Lung (tissue), 12 donors: ENCODE results near the gene CDHR1. TPM values are rescaled to one million over a fixed set of nuclear protein-coding genes. Genes with fewer than 3 reads are reported as not detected.
"Not testable (repeated sequence)": the region's sequence is repeated elsewhere in the genome, so short reads cannot be mapped to it uniquely, and the experiment has no call there.

Experiments used
- ATAC-seq: fragments of 200-7000 bp; cut with Tn5 transposase; one replicate; pipeline ENCODE4 v1.9.1; 2020; ENCODE audit warnings: moderate number of reproducible peaks; ENCODE audit not compliant: insufficient read depth, low FRiP score
- DNase-seq, 3 donors: peaks; one replicate each; pipeline ENCODE4 v3.0.0-alpha.2; 2013 to 2017
- H3K27ac ChIP-seq, 2 donors: one replicate each; pipeline ENCODE4 v1.5.1; 2013; ENCODE audit warnings: mild to moderate bottlenecking in 2 of 2, moderate library complexity in 2 of 2, control low read depth in 1 of 2, inconsistent platforms in 1 of 2, low read depth in 1 of 2, low read length in 1 of 2
- H3K27me3 ChIP-seq, 3 donors: one replicate each; pipeline ENCODE4 v1.5.1; 2013; ENCODE audit warnings: low read length in 2 of 3; ENCODE audit not compliant: control insufficient read depth in 3 of 3, insufficient read depth in 3 of 3
- H3K36me3 ChIP-seq, 4 donors: one replicate each; pipeline ENCODE4 v1.5.1; 2013; ENCODE audit warnings: low read length in 4 of 4, mild to moderate bottlenecking in 1 of 4, moderate library complexity in 1 of 4; ENCODE audit not compliant: control insufficient read depth in 4 of 4, insufficient read depth in 4 of 4
- H3K4me1 ChIP-seq, 5 donors: one replicate each; pipeline ENCODE4 v1.5.1; 2013; ENCODE audit warnings: low read length in 5 of 5, mild to moderate bottlenecking in 2 of 5, moderate library complexity in 1 of 5; ENCODE audit not compliant: control insufficient read depth in 5 of 5, insufficient read depth in 5 of 5
- H3K4me3 ChIP-seq: one replicate; pipeline ENCODE4 v1.5.1; 2013; ENCODE audit warnings: mild to moderate bottlenecking, control low read depth, moderate library complexity
- H3K9ac ChIP-seq, 2 donors: one replicate each; pipeline ENCODE4 v1.5.1; 2013; ENCODE audit warnings: low read length in 2 of 2, control low read depth in 1 of 2; ENCODE audit not compliant: insufficient read depth in 1 of 2
- H3K9me3 ChIP-seq, 4 donors: one replicate each; pipeline ENCODE4 v1.5.1; 2013; ENCODE audit warnings: low read length in 3 of 4, mild to moderate bottlenecking in 1 of 4, moderate library complexity in 1 of 4; ENCODE audit not compliant: control insufficient read depth in 4 of 4, insufficient read depth in 3 of 4
- WGBS, 2 donors: extraction: QIAGEN DNeasy Blood & Tissue Kit; methylation state at CpG; one replicate each; pipeline ENCODE4 v1.1.7; 2013; 5-methylcytosine and 5-hydroxymethylcytosine counted together
- polyA plus RNA-seq, 2 donors: library from polyadenylated mRNA; stranded (reverse); fragments of 200-250 nt; gene quantifications; one replicate each; pipeline ENCODE4 v1.2.1, GENCODE V29; 2013
- total RNA-seq, 2 donors: library from RNA; depleted of rRNA in 1 of 2; stranded (reverse); fragments of >200 nt in 1 of 2; gene quantifications; one replicate each; pipeline ENCODE4 v1.2.1, GENCODE V29; 2014 to 2021
- TF ChIP-seq, protein P1 (sequence below): IDR thresholded peaks from 2 replicates; pipeline ENCODE4 v1.5.1; 2012; ENCODE audit warnings: mild to moderate bottlenecking; ENCODE audit errors: control extremely low read depth, extremely low read depth
- donor health status: control.
- donor health status: control.
- donor health status: Bipolar disorder and iron deficiency.
- donor health status: healthy.
- donor health status: DM: yes; HTN: yes; CAD: no.

CDHR1 gene
- total and polyA plus RNA-seq, 4 donors = 0.10 to 0.49 (median 0.32) TPM

- WGBS, 2 donors = 95 to 96% methylated on average over 3 of the region's 3 CpGs
- no peak overlapping the region for H3K4me3 ChIP-seq
- TF ChIP-seq, protein P1, sequence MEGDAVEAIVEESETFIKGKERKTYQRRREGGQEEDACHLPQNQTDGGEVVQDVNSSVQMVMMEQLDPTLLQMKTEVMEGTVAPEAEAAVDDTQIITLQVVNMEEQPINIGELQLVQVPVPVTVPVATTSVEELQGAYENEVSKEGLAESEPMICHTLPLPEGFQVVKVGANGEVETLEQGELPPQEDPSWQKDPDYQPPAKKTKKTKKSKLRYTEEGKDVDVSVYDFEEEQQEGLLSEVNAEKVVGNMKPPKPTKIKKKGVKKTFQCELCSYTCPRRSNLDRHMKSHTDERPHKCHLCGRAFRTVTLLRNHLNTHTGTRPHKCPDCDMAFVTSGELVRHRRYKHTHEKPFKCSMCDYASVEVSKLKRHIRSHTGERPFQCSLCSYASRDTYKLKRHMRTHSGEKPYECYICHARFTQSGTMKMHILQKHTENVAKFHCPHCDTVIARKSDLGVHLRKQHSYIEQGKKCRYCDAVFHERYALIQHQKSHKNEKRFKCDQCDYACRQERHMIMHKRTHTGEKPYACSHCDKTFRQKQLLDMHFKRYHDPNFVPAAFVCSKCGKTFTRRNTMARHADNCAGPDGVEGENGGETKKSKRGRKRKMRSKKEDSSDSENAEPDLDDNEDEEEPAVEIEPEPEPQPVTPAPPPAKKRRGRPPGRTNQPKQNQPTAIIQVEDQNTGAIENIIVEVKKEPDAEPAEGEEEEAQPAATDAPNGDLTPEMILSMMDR = no peak
- H3K9me3 ChIP-seq = peaks cover 0 to 4% (median 0%) of the 10 kb centered on the region in 4 donors
- H3K27me3 ChIP-seq = no peaks in the 10 kb centered on the region
- H3K36me3 ChIP-seq = no peaks in the 10 kb centered on the region
- H3K27ac ChIP-seq = no peak overlapping the region
- ATAC-seq = no peak
- no peak for DNase-seq
- no peaks in the 10 kb centered on the region for H3K4me1 ChIP-seq
- H3K9ac ChIP-seq = no peak overlapping the region
These were observed 16.2 kb upstream of the CDHR1 start for GRCh38 chr10:84178160-84178609.

GRCh38 chr10:84179059-84179710, 15.2 kb upstream of the CDHR1 start:
- Histone ChIP-seq H3K4me3 (no peak overlapping the region), H3K27ac (no peak overlapping the region), H3K27me3 (no peaks in the 10 kb centered on the region), H3K9me3 (peaks cover 0 to 4% (median 0%) of the 10 kb centered on the region in 4 donors), H3K9ac (no peak overlapping the region), H3K4me1 (no peaks in the 10 kb centered on the region), H3K36me3 (no peaks in the 10 kb centered on the region)
- ATAC-seq (peak; percentile 33), DNase-seq (no peak)
- WGBS, 2 donors = 69 to 75% methylated on average over 12 of the region's 12 CpGs
- TF ChIP-seq, protein P1 = no peak

DNA sequence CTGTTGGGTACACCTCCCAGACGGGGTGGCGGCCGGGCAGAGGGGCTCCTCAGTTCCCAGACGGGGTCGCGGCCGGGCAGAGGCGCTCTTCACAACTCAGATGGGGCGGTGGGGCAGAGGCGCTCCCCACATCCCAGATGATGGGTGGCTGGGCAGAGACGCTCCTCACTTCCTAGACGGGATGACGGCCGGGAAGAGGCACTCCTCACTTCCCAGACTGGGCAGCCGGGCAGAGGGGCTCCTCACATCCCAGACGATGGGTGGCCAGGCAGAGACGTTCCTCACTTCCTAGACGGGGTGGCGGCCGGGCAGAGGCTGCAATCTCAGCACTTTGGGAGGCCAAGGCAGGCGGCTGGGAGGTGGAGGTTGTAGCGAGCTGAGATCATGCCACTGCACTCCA, 14.0 kb upstream of the CDHR1 start:
- not testable (repeated sequence) for H3K4me1 ChIP-seq, H3K27me3 ChIP-seq, ATAC-seq, H3K27ac ChIP-seq, H3K9me3 ChIP-seq, H3K9ac ChIP-seq, H3K4me3 ChIP-seq, H3K36me3 ChIP-seq, DNase-seq
- 88 to 91% methylated on average over 20 of the region's 22 CpGs for WGBS, 2 donors

GRCh38 chr10:84181631-84182030, 12.7 kb upstream of the CDHR1 start:
- Histone ChIP-seq H3K4me3 (no peak overlapping the region), H3K36me3 (no peaks in the 10 kb centered on the region), H3K4me1 (no peaks in the 10 kb centered on the region), H3K9ac (no peak overlapping the region), H3K27me3 (no peaks in the 10 kb centered on the region), H3K27ac (no peak overlapping the region), H3K9me3 (peaks cover 0 to 4% (median 2%) of the 10 kb centered on the region in 4 donors)
- TF ChIP-seq, protein P1 = no peak
- DNase-seq = no peak
- ATAC-seq = no peak
- WGBS, 2 donors = 91 to 93% methylated on average over 5 of the region's 5 CpGs
